HL-60 (cell line): ENCODE results near the gene TRIM17.

ENCODE experiments used
- CTCF ChIP-seq: IDR thresholded peaks from one replicate; pipeline ENCODE4 v1.5.1; 2011; ENCODE audit warnings: low read length, control low read depth, inconsistent platforms; ENCODE audit not compliant: insufficient read depth
- GABPA ChIP-seq: IDR thresholded peaks from 2 replicates; pipeline ENCODE4 v1.6.1; 2012; ENCODE audit warnings: low read depth
- POLR2AphosphoS5 ChIP-seq: IDR thresholded peaks from 2 replicates; pipeline ENCODE4 v1.6.1; 2012; ENCODE audit warnings: low read depth
- REST ChIP-seq: IDR thresholded peaks from 2 replicates; pipeline ENCODE4 v1.6.1; 2012; ENCODE audit warnings: low read depth; ENCODE audit not compliant: insufficient replicate concordance
- SPI1 ChIP-seq: IDR thresholded peaks from 2 replicates; pipeline ENCODE4 v1.6.1; 2012; ENCODE audit warnings: low read depth, mild to moderate bottlenecking, borderline replicate concordance

GRCh38 chr1:228376262-228376628 lies 40.4 kb downstream of the TRIM17 start:
- TF ChIP-seq CTCF (no peak), REST (no peak), POLR2AphosphoS5 (no peak), GABPA (no peak), SPI1 (no peak)
